ENCODE measurements around the gene MED27.

DNA sequence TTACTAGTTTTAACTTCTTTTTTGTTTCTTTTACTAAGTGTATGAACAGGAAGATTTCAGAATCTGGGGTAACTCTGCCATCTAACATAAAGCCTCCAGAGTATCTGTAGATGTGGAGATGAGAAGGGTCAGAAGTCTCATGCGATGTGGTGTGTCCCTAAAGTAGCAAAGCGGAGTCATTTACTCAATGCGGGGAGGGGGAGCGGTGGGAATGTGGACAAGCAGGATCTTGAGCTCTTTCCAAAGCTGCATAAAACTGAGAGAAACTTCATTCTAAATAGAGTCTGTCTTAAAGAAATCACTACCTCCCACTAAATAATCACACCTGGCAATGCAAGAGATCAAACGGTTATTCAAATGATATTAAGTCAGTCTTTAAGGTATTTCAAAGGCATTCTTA lies 92.4 kb downstream of the MED27 start:
- TF ChIP-seq, protein P1, sequence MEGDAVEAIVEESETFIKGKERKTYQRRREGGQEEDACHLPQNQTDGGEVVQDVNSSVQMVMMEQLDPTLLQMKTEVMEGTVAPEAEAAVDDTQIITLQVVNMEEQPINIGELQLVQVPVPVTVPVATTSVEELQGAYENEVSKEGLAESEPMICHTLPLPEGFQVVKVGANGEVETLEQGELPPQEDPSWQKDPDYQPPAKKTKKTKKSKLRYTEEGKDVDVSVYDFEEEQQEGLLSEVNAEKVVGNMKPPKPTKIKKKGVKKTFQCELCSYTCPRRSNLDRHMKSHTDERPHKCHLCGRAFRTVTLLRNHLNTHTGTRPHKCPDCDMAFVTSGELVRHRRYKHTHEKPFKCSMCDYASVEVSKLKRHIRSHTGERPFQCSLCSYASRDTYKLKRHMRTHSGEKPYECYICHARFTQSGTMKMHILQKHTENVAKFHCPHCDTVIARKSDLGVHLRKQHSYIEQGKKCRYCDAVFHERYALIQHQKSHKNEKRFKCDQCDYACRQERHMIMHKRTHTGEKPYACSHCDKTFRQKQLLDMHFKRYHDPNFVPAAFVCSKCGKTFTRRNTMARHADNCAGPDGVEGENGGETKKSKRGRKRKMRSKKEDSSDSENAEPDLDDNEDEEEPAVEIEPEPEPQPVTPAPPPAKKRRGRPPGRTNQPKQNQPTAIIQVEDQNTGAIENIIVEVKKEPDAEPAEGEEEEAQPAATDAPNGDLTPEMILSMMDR (conservative IDR thresholded peaks at IDR 0.05), result no peak
- no peak for TF ChIP-seq ZFX (IDR thresholded peaks at IDR 0.05)

Measured in C4-2B (cell line).